Measurements from ENCODE around the gene TMEM115.

DNA sequence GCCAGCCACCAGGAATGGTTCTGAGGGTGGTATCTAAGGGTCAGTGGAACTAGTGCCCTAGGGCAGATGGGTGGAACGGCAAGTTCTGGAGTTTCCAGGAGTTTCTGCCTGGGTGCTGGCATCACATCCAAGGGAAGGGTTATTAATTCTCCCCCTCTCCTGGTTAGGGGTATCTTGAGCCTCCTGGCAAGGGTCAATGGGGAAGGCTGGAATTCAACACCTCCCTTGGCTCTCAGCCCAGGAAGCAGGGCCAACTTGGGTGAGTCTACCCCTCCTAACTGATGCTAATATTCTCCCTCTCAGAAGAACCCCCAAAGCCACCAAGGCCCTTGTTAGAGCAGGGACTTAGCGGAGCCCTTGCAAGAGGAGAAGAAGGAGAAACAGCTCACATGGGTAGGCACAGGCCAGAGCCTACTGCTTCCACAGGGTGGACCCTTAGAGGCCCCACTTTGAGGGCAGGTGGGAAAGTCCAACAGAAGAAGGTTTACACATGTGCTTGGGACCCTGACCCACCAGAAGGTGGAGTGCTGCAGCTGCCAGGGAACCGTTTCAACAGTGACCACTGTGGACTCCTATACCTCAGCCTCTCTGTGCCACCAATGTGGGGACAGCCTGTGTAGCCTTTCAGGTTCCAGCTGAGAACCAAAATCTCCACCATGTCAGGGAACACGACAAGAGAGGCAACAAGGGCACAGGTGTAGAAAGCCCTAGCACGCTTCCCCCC lies 3.3 kb downstream of the TMEM115 start:
- TF ChIP-seq, protein P1, sequence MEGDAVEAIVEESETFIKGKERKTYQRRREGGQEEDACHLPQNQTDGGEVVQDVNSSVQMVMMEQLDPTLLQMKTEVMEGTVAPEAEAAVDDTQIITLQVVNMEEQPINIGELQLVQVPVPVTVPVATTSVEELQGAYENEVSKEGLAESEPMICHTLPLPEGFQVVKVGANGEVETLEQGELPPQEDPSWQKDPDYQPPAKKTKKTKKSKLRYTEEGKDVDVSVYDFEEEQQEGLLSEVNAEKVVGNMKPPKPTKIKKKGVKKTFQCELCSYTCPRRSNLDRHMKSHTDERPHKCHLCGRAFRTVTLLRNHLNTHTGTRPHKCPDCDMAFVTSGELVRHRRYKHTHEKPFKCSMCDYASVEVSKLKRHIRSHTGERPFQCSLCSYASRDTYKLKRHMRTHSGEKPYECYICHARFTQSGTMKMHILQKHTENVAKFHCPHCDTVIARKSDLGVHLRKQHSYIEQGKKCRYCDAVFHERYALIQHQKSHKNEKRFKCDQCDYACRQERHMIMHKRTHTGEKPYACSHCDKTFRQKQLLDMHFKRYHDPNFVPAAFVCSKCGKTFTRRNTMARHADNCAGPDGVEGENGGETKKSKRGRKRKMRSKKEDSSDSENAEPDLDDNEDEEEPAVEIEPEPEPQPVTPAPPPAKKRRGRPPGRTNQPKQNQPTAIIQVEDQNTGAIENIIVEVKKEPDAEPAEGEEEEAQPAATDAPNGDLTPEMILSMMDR (IDR thresholded peaks at IDR 0.05), result no peak
- no peak for TF ChIP-seq POLR2A (IDR thresholded peaks at IDR 0.05)
